Lung (tissue), 12 donors: ENCODE results near the gene CCDC106. TPM values are rescaled to one million over a fixed set of nuclear protein-coding genes. Genes with fewer than 3 reads are reported as not detected.

Experiments used
- ATAC-seq: fragments of 200-7000 bp; cut with Tn5 transposase; one replicate; pipeline ENCODE4 v1.9.1; 2020; ENCODE audit warnings: moderate number of reproducible peaks; ENCODE audit not compliant: insufficient read depth, low FRiP score
- DNase-seq, 3 donors: peaks; one replicate each; pipeline ENCODE4 v3.0.0-alpha.2; 2013 to 2017
- H3K27ac ChIP-seq, 2 donors: one replicate each; pipeline ENCODE4 v1.5.1; 2013; ENCODE audit warnings: mild to moderate bottlenecking in 2 of 2, moderate library complexity in 2 of 2, control low read depth in 1 of 2, inconsistent platforms in 1 of 2, low read depth in 1 of 2, low read length in 1 of 2
- H3K27me3 ChIP-seq, 3 donors: one replicate each; pipeline ENCODE4 v1.5.1; 2013; ENCODE audit warnings: low read length in 2 of 3; ENCODE audit not compliant: control insufficient read depth in 3 of 3, insufficient read depth in 3 of 3
- H3K36me3 ChIP-seq, 4 donors: one replicate each; pipeline ENCODE4 v1.5.1; 2013; ENCODE audit warnings: low read length in 4 of 4, mild to moderate bottlenecking in 1 of 4, moderate library complexity in 1 of 4; ENCODE audit not compliant: control insufficient read depth in 4 of 4, insufficient read depth in 4 of 4
- H3K4me1 ChIP-seq, 5 donors: one replicate each; pipeline ENCODE4 v1.5.1; 2013; ENCODE audit warnings: low read length in 5 of 5, mild to moderate bottlenecking in 2 of 5, moderate library complexity in 1 of 5; ENCODE audit not compliant: control insufficient read depth in 5 of 5, insufficient read depth in 5 of 5
- H3K4me3 ChIP-seq: one replicate; pipeline ENCODE4 v1.5.1; 2013; ENCODE audit warnings: mild to moderate bottlenecking, control low read depth, moderate library complexity
- H3K9ac ChIP-seq, 2 donors: one replicate each; pipeline ENCODE4 v1.5.1; 2013; ENCODE audit warnings: low read length in 2 of 2, control low read depth in 1 of 2; ENCODE audit not compliant: insufficient read depth in 1 of 2
- H3K9me3 ChIP-seq, 4 donors: one replicate each; pipeline ENCODE4 v1.5.1; 2013; ENCODE audit warnings: low read length in 3 of 4, mild to moderate bottlenecking in 1 of 4, moderate library complexity in 1 of 4; ENCODE audit not compliant: control insufficient read depth in 4 of 4, insufficient read depth in 3 of 4
- CTCF ChIP-seq: IDR thresholded peaks from 2 replicates; pipeline ENCODE4 v1.5.1; 2012; ENCODE audit warnings: mild to moderate bottlenecking; ENCODE audit errors: control extremely low read depth, extremely low read depth
- WGBS, 2 donors: extraction: QIAGEN DNeasy Blood & Tissue Kit; methylation state at CpG; one replicate each; pipeline ENCODE4 v1.1.7; 2013; 5-methylcytosine and 5-hydroxymethylcytosine counted together
- polyA plus RNA-seq, 2 donors: library from polyadenylated mRNA; stranded (reverse); fragments of 200-250 nt; gene quantifications; one replicate each; pipeline ENCODE4 v1.2.1, GENCODE V29; 2013
- total RNA-seq, 2 donors: library from RNA; depleted of rRNA in 1 of 2; stranded (reverse); fragments of >200 nt in 1 of 2; gene quantifications; one replicate each; pipeline ENCODE4 v1.2.1, GENCODE V29; 2014 to 2021
- donor health status: control.
- donor health status: control.
- donor health status: Bipolar disorder and iron deficiency.
- donor health status: healthy.
- donor health status: DM: yes; HTN: yes; CAD: no.

Gene CCDC106
- total and polyA plus RNA-seq, 4 donors: 8.3 to 25.9 (median 14.3) TPM

- Histone ChIP-seq H3K36me3 (peaks cover 8 to 77% (median 9%) of the 10 kb centered on the region in 4 donors), H3K4me1 (no peaks in the 10 kb centered on the region), H3K27ac (no peak overlapping the region), H3K9ac (no peak overlapping the region), H3K9me3 (no peaks in the 10 kb centered on the region), H3K27me3 (no peaks in the 10 kb centered on the region), H3K4me3 (no peak overlapping the region)
- DNase-seq (no peak), ATAC-seq (no peak)
- WGBS, 2 donors: 94 to 95% methylated on average over 23 of the region's 23 CpGs
- TF ChIP-seq CTCF: no peak
Measured at GRCh38 chr19:55695511-55696290, 47.7 kb downstream of the CCDC106 start.

DNA sequence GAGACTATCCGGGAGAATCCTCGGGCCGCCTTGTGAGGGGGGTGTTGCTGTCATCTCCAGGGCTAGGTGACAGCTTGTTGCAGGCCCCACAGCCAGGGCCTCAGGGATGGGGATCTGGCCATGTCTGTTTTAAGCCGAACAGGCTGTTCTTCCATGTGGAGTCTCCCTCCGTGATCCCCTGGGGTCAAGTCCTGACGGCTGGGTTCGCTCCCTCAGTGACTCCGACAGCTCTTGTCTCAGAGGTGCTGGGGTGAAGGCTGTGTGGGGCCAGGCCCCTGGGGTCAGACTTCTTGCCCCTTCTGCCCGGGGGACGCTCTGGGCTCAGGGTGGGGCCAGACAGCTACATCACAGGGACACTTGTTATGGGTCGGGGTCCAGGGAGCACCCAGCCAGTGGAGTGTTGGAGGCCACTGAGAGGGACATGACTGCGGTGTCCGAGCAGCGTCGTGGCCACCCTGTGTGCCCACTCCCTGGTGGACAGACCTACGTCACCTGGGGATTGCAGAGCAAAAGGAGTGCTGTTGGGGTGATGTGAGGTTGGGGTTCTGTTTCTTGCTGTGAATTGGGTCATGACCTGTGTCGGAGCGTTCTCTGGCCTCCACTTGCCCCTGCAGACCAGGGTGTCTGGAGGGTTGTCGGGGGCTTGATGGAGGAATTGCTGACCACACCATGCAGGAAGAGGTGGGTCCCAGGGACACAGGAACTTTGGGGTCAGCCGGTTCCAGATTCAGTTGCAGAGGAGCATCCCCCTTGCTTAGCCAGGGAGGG lies 48.5 kb downstream of the CCDC106 start:
- H3K4me3 ChIP-seq: no peak overlapping the region
- no peak overlapping the region for H3K27ac ChIP-seq
- no peak overlapping the region for H3K9ac ChIP-seq
- DNase-seq: no peak
- no peaks in the 10 kb centered on the region for H3K4me1 ChIP-seq
- ATAC-seq: no peak
- no peaks in the 10 kb centered on the region for H3K9me3 ChIP-seq
- 92 to 96% methylated on average over 20 of the region's 20 CpGs for WGBS, 2 donors
- H3K36me3 ChIP-seq: peaks cover 8 to 72% (median 11%) of the 10 kb centered on the region in 4 donors
- TF ChIP-seq CTCF: no peak
- no peaks in the 10 kb centered on the region for H3K27me3 ChIP-seq

DNA sequence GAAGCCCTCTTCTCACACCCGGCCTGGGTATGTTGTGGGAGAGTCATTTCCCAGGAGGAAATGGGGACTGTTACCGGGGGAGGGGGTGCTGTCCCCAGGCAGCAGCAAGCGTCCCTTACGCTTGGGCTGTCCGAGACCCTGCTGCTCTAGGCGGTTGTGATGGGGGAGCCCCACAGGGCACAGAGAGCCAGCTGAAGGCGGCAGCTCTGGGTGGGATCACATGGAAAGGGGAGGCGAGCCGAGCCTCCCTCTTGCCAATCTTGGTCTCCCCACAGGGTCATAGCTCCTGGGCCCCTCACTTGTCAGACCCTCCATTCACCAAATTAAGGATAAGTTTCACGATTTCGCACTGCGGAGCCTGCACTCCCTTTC lies 49.0 kb downstream of the CCDC106 start:
- no peak for TF ChIP-seq CTCF
- Histone ChIP-seq H3K36me3 (peaks cover 8 to 67% (median 11%) of the 10 kb centered on the region in 4 donors), H3K27me3 (no peaks in the 10 kb centered on the region), H3K9ac (no peak overlapping the region), H3K4me1 (no peaks in the 10 kb centered on the region), H3K9me3 (no peaks in the 10 kb centered on the region), H3K27ac (no peak overlapping the region), H3K4me3 (no peak overlapping the region)
- 89 to 90% methylated on average over 12 of the region's 12 CpGs for WGBS, 2 donors
- DNase-seq (no peak), ATAC-seq (no peak)
